ENCODE results near the gene ABCC6. TPM values are rescaled to one million over a fixed set of nuclear protein-coding genes. Genes with fewer than 3 reads are reported as not detected.
"Not testable (repeated sequence)": the region's sequence is repeated elsewhere in the genome, so short reads cannot be mapped to it uniquely, and the experiment has no call there.

Gene ABCC6
- total RNA-seq, 1 experiment from 2014 or later, result 2.7 TPM

DNA sequence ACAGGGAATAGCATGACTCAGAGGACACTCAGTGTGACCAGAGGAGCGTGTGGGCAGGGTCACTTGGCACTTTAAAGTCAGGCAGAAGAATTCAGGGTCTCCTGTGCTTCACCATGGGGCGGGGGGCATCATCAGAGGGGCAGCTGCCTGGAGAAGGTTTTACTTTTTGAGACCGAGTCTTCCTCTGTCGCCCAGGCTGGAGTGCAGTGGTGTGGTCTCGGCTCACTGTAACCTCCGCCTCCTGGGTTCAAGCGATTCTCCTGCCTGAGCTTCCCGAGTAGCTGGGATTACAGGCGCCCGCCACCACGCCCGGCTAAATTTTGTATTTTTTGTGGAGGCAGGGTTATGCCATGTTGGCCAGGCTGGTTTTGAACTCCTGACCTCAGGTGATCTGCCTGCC, 32.3 kb downstream of the ABCC6 start:
- intact Hi-C loops (cut with micrococcal nuclease), result loop anchor here (5.0 kb wide), 1 partner anchor 424 kb away; no protein-coding TSS in a partner anchor
- H3K79me2 ChIP-seq (ENCODE audit: insufficient read depth, low read length); POLR2A ChIA-PET; BruUV-seq (replicated peaks); DNase-seq (ENCODE audit: low read depth, low spot score); CTCF ChIA-PET; H3K4me1 ChIP-seq (ENCODE audit: control insufficient read depth in 1 of 2, insufficient read depth in 2 of 2, low read length in 2 of 2); H3K9ac ChIP-seq (ENCODE audit: low read length); H3K27ac ChIP-seq (ENCODE audit: low read depth, low read length); H2AFZ ChIP-seq (ENCODE audit: low read depth, low read length, poor library complexity, severe bottlenecking); H3K9me2 ChIP-seq (ENCODE audit: insufficient read depth); H3K4me3 ChIP-seq (replicated peaks in 1 of 2; ENCODE audit: low read depth in 1 of 2, low read length in 2 of 2); H3K36me3 ChIP-seq (ENCODE audit: control insufficient read depth in 1 of 2, insufficient read depth in 2 of 2, low read length in 2 of 2); H3K9me3 ChIP-seq (ENCODE audit: control insufficient read depth in 1 of 2, insufficient read depth in 1 of 2, low read depth in 1 of 2, low read length in 2 of 2); ATAC-seq; H4K20me1 ChIP-seq (ENCODE audit: insufficient read depth); H3K27me3 ChIP-seq (ENCODE audit: insufficient read depth, low read length); H3K4me2 ChIP-seq (ENCODE audit: low read length); RAD21 ChIA-PET (ENCODE audit: low non-redundant PET in 1 of 2, low total read pairs in 2 of 2, uncharacterized antibody in 2 of 2, unreplicated experiment in 2 of 2): not testable (repeated sequence)

DNA sequence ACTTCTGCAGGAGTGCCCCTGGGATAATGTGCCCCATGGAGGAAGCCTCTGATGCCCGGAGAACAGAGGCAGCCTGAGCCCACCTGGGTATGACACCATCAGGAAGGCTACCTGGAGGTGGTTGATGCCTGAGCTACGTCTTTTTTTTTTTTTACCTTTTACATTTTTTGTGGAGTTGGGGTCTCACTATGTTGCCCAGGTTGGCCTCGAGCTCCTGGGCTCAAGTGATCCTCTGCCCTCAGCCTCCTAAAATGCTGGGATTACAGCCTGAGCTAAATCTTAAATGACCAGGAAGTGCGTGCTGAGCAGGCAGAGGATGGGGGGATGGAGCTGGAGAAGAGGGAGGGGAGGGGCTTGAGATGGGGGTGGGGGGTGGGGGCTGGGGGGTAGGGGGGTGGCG, 32.7 kb downstream of the ABCC6 start:
- no peak for ATAC-seq
- no peaks in the 10 kb centered on the region for H3K9me3 ChIP-seq (ENCODE audit: control insufficient read depth in 1 of 2, insufficient read depth in 1 of 2, low read depth in 1 of 2, low read length in 2 of 2)
- POLR2A ChIA-PET, result no interaction called here
- CTCF ChIA-PET, result no interaction called here
- TF ChIP-seq, protein P1, sequence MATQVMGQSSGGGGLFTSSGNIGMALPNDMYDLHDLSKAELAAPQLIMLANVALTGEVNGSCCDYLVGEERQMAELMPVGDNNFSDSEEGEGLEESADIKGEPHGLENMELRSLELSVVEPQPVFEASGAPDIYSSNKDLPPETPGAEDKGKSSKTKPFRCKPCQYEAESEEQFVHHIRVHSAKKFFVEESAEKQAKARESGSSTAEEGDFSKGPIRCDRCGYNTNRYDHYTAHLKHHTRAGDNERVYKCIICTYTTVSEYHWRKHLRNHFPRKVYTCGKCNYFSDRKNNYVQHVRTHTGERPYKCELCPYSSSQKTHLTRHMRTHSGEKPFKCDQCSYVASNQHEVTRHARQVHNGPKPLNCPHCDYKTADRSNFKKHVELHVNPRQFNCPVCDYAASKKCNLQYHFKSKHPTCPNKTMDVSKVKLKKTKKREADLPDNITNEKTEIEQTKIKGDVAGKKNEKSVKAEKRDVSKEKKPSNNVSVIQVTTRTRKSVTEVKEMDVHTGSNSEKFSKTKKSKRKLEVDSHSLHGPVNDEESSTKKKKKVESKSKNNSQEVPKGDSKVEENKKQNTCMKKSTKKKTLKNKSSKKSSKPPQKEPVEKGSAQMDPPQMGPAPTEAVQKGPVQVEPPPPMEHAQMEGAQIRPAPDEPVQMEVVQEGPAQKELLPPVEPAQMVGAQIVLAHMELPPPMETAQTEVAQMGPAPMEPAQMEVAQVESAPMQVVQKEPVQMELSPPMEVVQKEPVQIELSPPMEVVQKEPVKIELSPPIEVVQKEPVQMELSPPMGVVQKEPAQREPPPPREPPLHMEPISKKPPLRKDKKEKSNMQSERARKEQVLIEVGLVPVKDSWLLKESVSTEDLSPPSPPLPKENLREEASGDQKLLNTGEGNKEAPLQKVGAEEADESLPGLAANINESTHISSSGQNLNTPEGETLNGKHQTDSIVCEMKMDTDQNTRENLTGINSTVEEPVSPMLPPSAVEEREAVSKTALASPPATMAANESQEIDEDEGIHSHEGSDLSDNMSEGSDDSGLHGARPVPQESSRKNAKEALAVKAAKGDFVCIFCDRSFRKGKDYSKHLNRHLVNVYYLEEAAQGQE (IDR thresholded peaks at IDR 0.05; ENCODE audit: low read depth), result no peak
- TF ChIP-seq, protein P2, sequence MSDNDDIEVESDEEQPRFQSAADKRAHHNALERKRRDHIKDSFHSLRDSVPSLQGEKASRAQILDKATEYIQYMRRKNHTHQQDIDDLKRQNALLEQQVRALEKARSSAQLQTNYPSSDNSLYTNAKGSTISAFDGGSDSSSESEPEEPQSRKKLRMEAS (IDR thresholded peaks at IDR 0.05), result no peak
- TF ChIP-seq ZFX (IDR thresholded peaks at IDR 0.05) (no peak), SP1 (IDR thresholded peaks at IDR 0.05; ENCODE audit: low read depth) (no peak), ZNF274 (IDR thresholded peaks at IDR 0.05; ENCODE audit: low read depth, low read length) (no peak), CBX3 (IDR thresholded peaks at IDR 0.05; ENCODE audit: low read depth) (no peak), ATF3 (IDR thresholded peaks at IDR 0.05) (no peak), CEBPB (IDR thresholded peaks at IDR 0.05; ENCODE audit: low read depth) (no peak), EGR1 (IDR thresholded peaks at IDR 0.05; ENCODE audit: low read depth) (no peak)
- TF ChIP-seq, protein P3, sequence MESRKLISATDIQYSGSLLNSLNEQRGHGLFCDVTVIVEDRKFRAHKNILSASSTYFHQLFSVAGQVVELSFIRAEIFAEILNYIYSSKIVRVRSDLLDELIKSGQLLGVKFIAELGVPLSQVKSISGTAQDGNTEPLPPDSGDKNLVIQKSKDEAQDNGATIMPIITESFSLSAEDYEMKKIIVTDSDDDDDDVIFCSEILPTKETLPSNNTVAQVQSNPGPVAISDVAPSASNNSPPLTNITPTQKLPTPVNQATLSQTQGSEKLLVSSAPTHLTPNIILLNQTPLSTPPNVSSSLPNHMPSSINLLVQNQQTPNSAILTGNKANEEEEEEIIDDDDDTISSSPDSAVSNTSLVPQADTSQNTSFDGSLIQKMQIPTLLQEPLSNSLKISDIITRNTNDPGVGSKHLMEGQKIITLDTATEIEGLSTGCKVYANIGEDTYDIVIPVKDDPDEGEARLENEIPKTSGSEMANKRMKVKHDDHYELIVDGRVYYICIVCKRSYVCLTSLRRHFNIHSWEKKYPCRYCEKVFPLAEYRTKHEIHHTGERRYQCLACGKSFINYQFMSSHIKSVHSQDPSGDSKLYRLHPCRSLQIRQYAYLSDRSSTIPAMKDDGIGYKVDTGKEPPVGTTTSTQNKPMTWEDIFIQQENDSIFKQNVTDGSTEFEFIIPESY (IDR thresholded peaks at IDR 0.05; ENCODE audit: extremely low read depth, insufficient replicate concordance, low read length), result no peak
- H3K4me3 ChIP-seq (replicated peaks in 1 of 2; ENCODE audit: low read depth in 1 of 2, low read length in 2 of 2), result no peak overlapping the region
- no peaks in the 10 kb centered on the region for H3K36me3 ChIP-seq (ENCODE audit: control insufficient read depth in 1 of 2, insufficient read depth in 2 of 2, low read length in 2 of 2)
- H3K9ac ChIP-seq (ENCODE audit: low read length), result no peak overlapping the region
- no peaks in the 10 kb centered on the region for H3K27me3 ChIP-seq (ENCODE audit: insufficient read depth, low read length)
- no peak overlapping the region for H2AFZ ChIP-seq (ENCODE audit: low read depth, low read length, poor library complexity, severe bottlenecking)
- H3K9me2 ChIP-seq (ENCODE audit: insufficient read depth), result no peaks in the 10 kb centered on the region
- H3K79me2 ChIP-seq (ENCODE audit: insufficient read depth, low read length), result no peaks in the 10 kb centered on the region
- intact Hi-C loops (cut with micrococcal nuclease), result loop anchor here (5.0 kb wide), 1 partner anchor 423 kb away; no protein-coding TSS in a partner anchor
- H3K27ac ChIP-seq (ENCODE audit: low read depth, low read length), result no peak overlapping the region
- H3K4me1 ChIP-seq (ENCODE audit: control insufficient read depth in 1 of 2, insufficient read depth in 2 of 2, low read length in 2 of 2), result peaks cover 0 to 6% of the 10 kb centered on the region in 2 experiments; a peak in 2 of 4 replicates
- RAD21 ChIA-PET (ENCODE audit: low non-redundant PET in 1 of 2, low total read pairs in 2 of 2, uncharacterized antibody in 2 of 2, unreplicated experiment in 2 of 2), result no interaction called here
- no TSS peak for BruUV-seq (replicated peaks)
- DNase-seq (ENCODE audit: low read depth, low spot score), result no peak
- no peaks in the 10 kb centered on the region for H4K20me1 ChIP-seq (ENCODE audit: insufficient read depth)
- no peak overlapping the region for H3K4me2 ChIP-seq (ENCODE audit: low read length)

Data from HCT116 (cell line).